Activated T-helper 1 cell treated with anti-CD3 and anti-CD28 coated beads, Interleukin-12 subunit alpha, Interleukin-12 subunit beta, Interleukin-2, Interleukin-4 antibody, amounts not matched to agents 30 ng/mL and 10 ng/mL and 1 ng/mL, durations not matched to agents 14 hours and 24 hours and 36 hours (primary cell): ENCODE results near the gene TMEM141. TPM values are rescaled to one million over a fixed set of nuclear protein-coding genes. Genes with fewer than 3 reads are reported as not detected.

ENCODE experiments used
- DNase-seq: peaks from one replicate; pipeline ENCODE4 v3.0.0; 2021; ENCODE audit warnings: low spot score
- H3K27ac Mint-ChIP-seq: one replicate; pipeline ENCODE4 v1.8.0; 2021; ENCODE audit warnings: mild to moderate bottlenecking, mixed read lengths
- H3K27me3 Mint-ChIP-seq: one replicate; pipeline ENCODE4 v1.8.0; 2022; ENCODE audit warnings: mild to moderate bottlenecking, moderate library complexity, mixed read lengths; ENCODE audit not compliant: insufficient read depth
- H3K36me3 Mint-ChIP-seq: one replicate; pipeline ENCODE4 v1.8.0; 2021; ENCODE audit warnings: low read depth, mixed read lengths
- H3K4me1 Mint-ChIP-seq: one replicate; pipeline ENCODE4 v1.8.0; 2021; ENCODE audit warnings: low read depth, mixed read lengths
- H3K4me3 Mint-ChIP-seq: one replicate; pipeline ENCODE4 v1.8.0; 2021; ENCODE audit warnings: mild to moderate bottlenecking, moderate library complexity, mixed read lengths
- H3K9me3 Mint-ChIP-seq: one replicate; pipeline ENCODE4 v1.8.0; 2021; ENCODE audit warnings: mixed read lengths
- intact Hi-C: fragments of 100-400 bp; cut with micrococcal nuclease; formaldehyde crosslinking; loops from one replicate; pipeline ENCODE4 v1.15.1; 2024
- total RNA-seq: library from RNA; stranded (reverse); gene quantifications from 2 replicates; pipeline ENCODE4 v1.2.3, GENCODE V29; 2022

Gene TMEM141
- 37.2 and 39.0 TPM in 2 replicates for total RNA-seq

DNA sequence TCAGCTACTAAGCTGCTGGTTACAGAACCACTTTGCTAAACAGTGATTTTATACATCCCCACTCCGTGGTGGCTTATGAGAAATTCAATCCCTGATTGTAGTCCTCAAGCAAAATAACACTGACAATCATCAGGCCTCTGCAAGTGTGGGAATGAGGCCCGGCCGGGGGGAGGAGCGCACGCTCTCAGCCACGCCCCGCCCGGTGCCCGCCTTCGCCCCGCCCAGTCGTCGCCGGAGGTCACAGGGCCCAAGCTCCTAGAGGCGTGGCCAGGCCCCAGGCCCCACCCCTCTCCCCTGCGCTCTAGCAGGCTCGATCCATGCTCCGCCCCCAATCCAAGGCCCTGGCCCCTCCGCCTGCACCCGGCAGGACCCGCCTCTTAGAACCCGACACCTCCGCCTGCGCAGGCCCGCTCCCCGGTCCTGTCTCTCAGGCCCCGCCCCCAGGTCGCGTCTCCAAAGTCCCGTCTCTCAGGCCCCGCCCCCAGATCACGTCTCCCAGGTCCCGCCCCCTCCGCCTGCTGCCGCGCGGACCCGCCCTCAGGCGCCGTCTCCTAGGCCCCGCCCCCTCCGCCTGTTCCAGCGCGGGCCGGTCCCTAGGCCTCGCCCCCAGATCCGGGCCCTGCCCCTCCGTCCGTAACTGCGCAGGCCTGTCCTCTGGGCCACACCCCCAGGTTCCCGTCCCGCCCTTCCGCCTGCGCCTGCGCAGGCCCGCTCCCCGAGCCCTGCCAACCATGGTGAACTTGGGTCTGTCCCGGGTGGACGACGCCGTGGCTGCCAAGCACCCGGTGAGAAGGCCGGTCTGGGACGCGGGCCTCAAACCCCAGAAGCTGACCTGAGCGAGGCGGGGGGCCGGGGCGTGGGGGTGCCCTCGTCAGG, at the start of gene TMEM141:
TMEM141 (plus strand) TSS at position 705 of the 876 bp plus-strand sequence; CDS start at position 732, 27 bp downstream.
- Mint-ChIP-seq H3K4me3 (peak within 1 kb of the TSS; percentile 84), H3K4me1 (peaks cover 32% of the 10 kb centered on the region), H3K9me3 (no peaks in the 10 kb centered on the region), H3K27me3 (peaks cover 6% of the 10 kb centered on the region), H3K36me3 (no peaks in the 10 kb centered on the region), H3K27ac (peak within 1 kb of the TSS; percentile 81)
- intact Hi-C loops, result loop anchor here (1.0 to 5.0 kb wide), 18 partner anchors 9 to 814 kb away; partner anchors contain the start of genes AJM1, ANAPC2, ARRDC1 and MRPL41
- DNase-seq, result peak; percentile 100

DNA sequence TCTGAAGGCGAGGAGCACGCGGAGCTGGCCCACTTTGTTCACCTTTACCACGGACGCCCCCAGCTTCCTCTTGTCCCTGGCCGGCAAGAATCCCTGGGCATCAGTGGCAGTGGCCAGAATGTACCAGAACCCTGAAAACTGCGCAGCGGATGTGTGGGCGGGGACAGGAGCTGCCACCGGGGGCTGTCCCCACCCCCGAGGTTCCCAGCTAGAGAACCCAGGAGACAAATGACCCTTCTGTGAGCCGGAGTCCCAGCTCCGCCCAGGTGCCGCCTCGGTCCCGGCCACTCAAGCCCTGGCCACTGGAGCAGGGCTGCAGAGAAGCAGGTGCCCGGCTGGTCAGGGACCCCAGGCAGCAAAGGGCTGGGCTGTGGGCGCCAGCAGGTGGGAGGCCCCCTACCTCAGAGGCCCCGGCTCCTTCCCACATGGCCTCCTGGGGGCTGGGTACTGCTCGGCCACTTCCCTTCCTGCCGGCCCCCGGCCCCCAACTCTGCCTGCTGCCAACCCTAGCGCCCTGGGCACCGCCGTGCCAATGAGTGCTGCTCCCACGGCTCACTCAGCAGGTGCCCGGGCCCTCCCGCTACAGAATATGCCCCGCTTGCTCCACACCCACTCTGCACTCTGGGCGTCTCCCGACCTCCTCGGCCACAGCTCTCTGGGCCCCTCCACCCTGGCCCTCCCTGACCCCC, 49.1 kb upstream of the TMEM141 start:
- no peak for DNase-seq
- Mint-ChIP-seq H3K27ac (no peak overlapping the region), H3K4me1 (peaks cover 6% of the 10 kb centered on the region), H3K36me3 (no peaks in the 10 kb centered on the region), H3K27me3 (peaks cover 2% of the 10 kb centered on the region), H3K9me3 (no peaks in the 10 kb centered on the region), H3K4me3 (no peak overlapping the region)
- intact Hi-C loops, result no loop called here

DNA sequence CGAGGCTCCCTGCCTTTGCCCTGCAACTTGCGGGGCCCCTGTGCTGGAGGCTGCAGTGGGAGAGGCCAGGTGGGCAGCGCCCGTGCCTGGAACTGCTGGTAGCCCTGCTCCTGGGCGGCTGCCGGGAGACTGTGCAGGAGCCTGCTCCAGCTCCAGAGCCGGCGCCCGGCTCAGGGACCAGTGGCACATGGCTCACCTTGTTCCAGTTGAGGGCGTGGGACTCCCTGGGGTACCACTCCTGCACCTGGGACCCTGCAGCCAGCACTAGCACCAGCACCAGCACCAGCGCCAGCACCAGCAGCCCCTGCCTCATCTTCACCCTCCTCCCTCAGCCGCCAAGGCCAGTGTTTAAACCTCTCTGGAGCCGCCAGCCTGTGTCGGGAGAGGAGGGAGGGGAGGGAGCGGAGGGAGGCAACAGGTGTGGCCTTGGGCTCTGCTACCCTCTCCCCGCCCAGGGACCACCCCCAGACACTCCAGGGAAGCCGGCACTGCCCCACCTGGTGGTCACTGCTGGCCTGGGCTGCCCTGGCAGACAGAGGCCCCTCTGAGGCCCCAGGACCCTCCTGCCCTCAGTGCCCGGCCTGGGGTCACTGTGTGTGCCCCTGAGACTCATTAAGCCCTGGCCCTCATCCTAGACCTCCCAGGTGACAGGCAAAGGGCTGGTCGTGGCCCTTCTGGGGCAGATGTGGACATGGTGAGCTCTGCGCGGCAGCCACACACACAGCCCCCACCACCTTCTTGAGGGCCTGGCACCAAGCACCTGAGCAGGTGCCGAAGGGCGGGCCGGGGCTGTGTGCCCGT, 48.4 kb upstream of the TMEM141 start, which contains the start of gene LCN10:
LCN10 (minus strand) TSS at position 350 of the 801 bp plus-strand sequence; CDS start at position 313, 37 bp downstream.
- no peak within 1 kb of the TSS for H3K4me3 Mint-ChIP-seq
- peaks cover 2% of the 10 kb centered on the region for H3K27me3 Mint-ChIP-seq
- H3K9me3 Mint-ChIP-seq, result no peaks in the 10 kb centered on the region
- peaks cover 6% of the 10 kb centered on the region for H3K4me1 Mint-ChIP-seq
- H3K27ac Mint-ChIP-seq, result no peak within 1 kb of the TSS
- intact Hi-C loops, result no loop called here
- no peaks in the 10 kb centered on the region for H3K36me3 Mint-ChIP-seq
- DNase-seq, result no peak

DNA sequence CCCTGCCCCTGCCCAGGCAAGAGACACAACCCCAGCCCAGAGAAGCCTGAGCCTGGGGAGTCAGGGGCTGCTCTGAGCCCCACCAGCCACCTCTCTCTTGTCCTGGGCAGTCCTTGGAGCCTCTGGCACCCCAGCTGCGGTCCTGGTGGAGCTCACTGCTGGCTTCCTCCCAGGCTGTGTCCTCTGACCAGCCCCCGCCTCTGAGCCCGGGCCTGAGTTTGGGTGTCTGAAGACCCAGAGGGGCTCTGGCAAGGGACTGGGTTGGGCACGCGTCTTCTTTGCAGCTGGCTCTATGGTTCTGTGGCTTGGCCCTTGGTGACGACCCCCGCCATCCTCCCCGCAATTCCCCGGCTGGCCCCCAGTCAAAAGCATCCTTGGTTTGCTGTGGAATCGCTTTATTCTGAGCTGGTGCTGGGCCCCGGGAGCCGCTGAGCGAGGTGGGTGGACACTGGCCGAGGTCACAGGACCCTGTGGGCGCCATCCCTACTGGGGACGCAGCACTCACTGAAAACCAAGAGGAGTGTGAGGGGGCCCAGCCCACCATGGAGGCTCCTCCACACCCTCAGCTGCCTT, 47.4 kb upstream of the TMEM141 start:
- Mint-ChIP-seq H3K36me3 (no peaks in the 10 kb centered on the region), H3K4me3 (no peak overlapping the region), H3K27ac (no peak overlapping the region), H3K9me3 (no peaks in the 10 kb centered on the region), H3K27me3 (peaks cover 2% of the 10 kb centered on the region), H3K4me1 (peaks cover 6% of the 10 kb centered on the region)
- intact Hi-C loops, result no loop called here
- DNase-seq, result no peak

DNA sequence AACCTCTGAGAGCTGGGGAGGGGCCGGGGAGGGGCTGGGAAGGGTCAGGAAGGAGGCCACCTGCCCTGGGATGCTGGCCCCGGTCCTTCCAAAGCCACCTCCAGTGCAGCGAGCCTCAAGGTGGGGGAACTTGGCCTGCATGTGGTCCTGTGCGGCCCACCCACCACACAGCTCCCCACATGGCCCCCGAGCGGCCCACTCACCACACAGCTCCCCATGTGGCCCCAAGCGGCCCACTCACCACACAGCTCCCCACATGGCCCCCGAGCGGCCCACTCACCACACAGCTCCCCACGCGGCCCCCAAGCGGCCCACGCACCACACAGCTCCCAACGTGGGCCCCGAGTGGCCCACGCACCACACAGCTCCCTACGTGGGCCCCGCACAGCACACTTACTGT, 46.4 kb upstream of the TMEM141 start:
- H3K27ac Mint-ChIP-seq, result no peak overlapping the region
- intact Hi-C loops, result no loop called here
- no peaks in the 10 kb centered on the region for H3K36me3 Mint-ChIP-seq
- H3K4me1 Mint-ChIP-seq, result peaks cover 6% of the 10 kb centered on the region
- no peak overlapping the region for H3K4me3 Mint-ChIP-seq
- no peak for DNase-seq
- peaks cover 2% of the 10 kb centered on the region for H3K27me3 Mint-ChIP-seq
- H3K9me3 Mint-ChIP-seq, result no peaks in the 10 kb centered on the region

DNA sequence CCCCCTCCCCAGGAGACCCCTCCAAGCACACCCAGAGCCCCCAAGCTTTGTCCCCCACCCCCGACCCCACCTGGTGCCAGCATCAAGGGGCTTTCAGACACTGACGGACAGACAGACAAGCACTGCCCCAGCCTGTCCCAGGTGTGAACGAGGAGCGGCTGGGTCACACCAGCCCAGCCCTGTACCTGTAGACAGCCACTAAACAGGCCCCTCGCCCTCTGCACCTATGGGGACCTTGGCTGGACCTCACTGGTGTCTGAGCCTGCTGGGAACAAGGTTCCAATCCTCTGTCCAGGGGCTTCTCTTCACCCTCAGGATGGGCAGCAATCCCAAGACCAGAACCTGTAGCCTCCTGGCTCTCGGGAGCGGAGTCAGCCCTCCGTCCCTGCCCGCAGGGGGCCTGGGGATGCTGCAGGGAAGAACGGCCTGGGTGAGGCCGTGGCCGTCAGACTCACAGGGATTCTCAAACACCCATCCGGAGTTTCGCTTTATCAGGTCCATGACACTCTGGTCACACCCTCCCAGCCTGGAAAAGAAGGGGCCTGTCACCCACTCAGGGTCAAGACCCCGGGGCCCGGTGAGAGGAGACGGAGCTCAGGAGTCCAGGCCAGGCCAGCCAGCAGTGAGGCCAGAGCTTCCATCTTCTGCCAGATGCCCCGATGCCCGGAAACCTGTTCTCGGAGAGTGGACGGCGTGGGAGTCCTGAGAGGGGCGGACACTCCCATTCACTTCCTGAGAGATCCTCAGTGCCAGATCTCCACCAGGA, 45.6 kb upstream of the TMEM141 start:
- Mint-ChIP-seq H3K27ac (no peak overlapping the region), H3K9me3 (peaks cover 2% of the 10 kb centered on the region), H3K4me3 (no peak overlapping the region), H3K27me3 (peaks cover 1% of the 10 kb centered on the region), H3K4me1 (peaks cover 11% of the 10 kb centered on the region), H3K36me3 (peaks cover under 1% of the 10 kb centered on the region)
- DNase-seq, result no peak
- intact Hi-C loops, result no loop called here

DNA sequence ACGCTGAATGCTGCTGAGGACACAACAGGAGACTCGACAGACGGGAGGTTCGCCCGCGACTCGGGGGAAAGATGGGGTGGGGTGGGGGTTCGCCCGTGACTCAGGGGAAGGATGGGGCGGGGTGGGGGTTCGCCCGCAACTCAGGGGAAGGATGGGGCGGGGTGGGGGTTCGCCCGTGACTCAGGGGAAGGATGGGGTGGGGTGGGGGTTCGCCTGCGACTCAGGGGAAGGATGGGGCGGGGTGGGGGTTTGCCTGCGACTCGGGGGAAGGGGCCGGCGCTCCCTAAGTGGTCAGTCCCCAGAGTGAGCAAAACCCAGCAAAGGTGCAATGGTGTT, 45.0 kb upstream of the TMEM141 start:
- H3K36me3 Mint-ChIP-seq, result peaks cover 2% of the 10 kb centered on the region
- DNase-seq, result no peak
- H3K4me3 Mint-ChIP-seq, result no peak overlapping the region
- no peak overlapping the region for H3K27ac Mint-ChIP-seq
- peaks cover 7% of the 10 kb centered on the region for H3K9me3 Mint-ChIP-seq
- H3K27me3 Mint-ChIP-seq, result peaks cover 2% of the 10 kb centered on the region
- H3K4me1 Mint-ChIP-seq, result peaks cover 17% of the 10 kb centered on the region
- intact Hi-C loops, result no loop called here

DNA sequence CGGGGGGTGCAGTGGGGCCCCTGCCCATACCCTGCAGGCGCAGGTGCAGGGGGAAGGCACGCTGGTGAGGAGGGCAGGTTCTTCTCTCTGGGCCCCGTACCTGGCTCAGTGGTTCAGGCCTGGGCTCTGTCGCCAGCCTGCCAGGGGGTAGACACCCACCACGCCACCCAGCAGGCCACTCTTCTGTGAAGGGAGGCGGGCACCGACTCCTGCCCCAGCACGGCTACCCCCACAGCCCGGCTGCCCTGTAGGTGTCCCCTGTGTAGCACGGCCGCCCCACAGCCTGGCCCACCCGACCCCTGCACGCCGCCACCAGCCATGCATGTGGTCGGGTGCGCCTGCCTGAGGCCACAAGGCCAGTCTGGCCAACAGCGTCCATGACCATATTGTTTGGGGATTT, 44.5 kb upstream of the TMEM141 start:
- intact Hi-C loops, result no loop called here
- H3K9me3 Mint-ChIP-seq, result peaks cover 12% of the 10 kb centered on the region
- no peak for DNase-seq

DNA sequence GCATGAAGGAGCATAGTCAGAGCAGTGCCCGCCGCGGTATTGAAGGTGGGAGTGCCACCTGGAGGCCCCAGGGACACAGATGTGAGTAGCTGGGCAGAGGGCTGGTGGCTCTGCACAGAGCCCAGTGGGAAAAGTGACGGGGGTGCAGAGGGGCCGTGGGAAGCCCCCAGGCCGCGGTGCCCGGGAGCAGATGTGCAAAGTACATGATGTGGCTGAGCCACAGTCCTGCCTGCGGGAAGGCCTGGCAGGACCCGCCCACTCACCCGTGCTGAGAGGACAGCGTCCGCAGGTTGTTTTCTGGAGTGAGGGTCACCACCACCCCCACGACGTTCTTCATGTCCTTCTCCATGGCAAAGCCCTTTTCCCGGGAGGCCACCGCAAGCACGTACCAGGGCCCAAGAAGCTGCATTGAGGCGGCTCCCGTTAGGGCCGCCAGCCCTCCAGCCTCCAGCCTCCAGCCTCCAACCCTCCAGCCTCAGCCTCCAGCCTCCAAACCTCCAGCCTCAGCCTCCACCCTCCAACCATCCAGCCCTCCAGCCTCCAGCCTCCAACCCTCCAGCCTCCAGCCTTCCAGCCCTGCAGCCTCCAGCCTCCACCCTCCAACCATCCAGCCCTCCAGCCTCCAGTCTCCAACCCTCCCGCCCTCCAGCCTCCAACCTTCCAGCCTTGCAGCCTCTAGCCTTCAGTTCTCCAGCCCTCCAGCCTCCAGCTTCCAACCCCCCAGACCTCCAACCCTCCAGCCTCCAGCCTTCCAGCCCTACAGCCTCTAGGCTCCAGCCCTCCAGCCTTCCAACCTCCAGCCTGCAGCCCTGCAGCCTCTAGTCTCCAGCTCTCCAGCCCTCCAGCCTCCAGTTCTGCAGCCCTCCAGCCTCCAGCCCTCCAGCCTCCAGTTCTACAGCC, 43.7 kb upstream of the TMEM141 start:
- peaks cover 2% of the 10 kb centered on the region for H3K36me3 Mint-ChIP-seq
- H3K4me3 Mint-ChIP-seq, result no peak overlapping the region
- peaks cover 8% of the 10 kb centered on the region for H3K27me3 Mint-ChIP-seq
- intact Hi-C loops, result no loop called here
- peaks cover 10% of the 10 kb centered on the region for H3K4me1 Mint-ChIP-seq
- peaks cover 20% of the 10 kb centered on the region for H3K9me3 Mint-ChIP-seq
- no peak for DNase-seq
- H3K27ac Mint-ChIP-seq, result no peak overlapping the region

More for the DNA sequence above, 44.5 kb upstream of the TMEM141 start:
- Mint-ChIP-seq H3K4me1 (peaks cover 13% of the 10 kb centered on the region), H3K36me3 (peaks cover 2% of the 10 kb centered on the region), H3K27me3 (peaks cover 5% of the 10 kb centered on the region), H3K4me3 (no peak overlapping the region), H3K27ac (no peak overlapping the region)

DNA sequence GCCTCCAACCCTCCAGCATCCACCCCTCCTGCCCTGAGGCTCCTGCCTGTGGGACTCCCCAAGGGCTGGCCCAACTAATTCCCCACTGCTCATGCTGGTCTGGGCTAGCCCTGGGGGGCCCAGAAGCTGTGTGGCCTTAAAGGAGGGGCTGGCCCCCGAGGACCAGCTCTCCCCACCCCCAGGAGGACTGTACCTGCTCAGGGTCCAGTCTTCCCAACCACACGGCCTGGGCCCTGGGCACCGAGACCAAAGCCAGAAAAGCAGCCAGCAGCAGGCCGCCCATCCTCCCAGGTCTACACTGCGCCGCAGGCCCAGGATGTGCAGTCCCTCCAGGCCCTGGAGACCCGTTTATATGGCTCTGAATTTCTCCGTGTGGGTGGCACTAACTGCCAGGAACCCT, 42.9 kb upstream of the TMEM141 start, which contains the start of gene LCN6:
LCN6 (minus strand) TSS at position 325 of the 400 bp plus-strand sequence; CDS start at position 283, 42 bp downstream.
- Mint-ChIP-seq H3K27ac (no peak within 1 kb of the TSS), H3K4me1 (peaks cover 10% of the 10 kb centered on the region), H3K4me3 (no peak within 1 kb of the TSS), H3K27me3 (peaks cover 8% of the 10 kb centered on the region), H3K9me3 (peaks cover 27% of the 10 kb centered on the region), H3K36me3 (peaks cover 4% of the 10 kb centered on the region)
- intact Hi-C loops, result no loop called here
- no peak for DNase-seq
